Right lobe of liver (tissue), 4 donors: ENCODE results near the gene FAM135A.

Experiments used
- CTCF ChIP-seq, 4 donors: fragments of 200-600 bp in 3 of 4; fragments of 450-650 bp in 1 of 4; IDR thresholded peaks; one replicate each; pipeline versions ENCODE4 v1.5.1 to v1.8.0; 2016 to 2022; ENCODE audit warnings: antibody characterized with exemption in 4 of 4, mild to moderate bottlenecking in 2 of 4
- POLR2A ChIP-seq: fragments of 450-650 bp; IDR thresholded peaks from one replicate; pipeline ENCODE4 v1.6.1; 2017; ENCODE audit warnings: antibody characterized with exemption, mild to moderate bottlenecking
- donor health status: DM: no; HTN: no; CAD: no.
- donor health status: DM: no; HTN: no; CAD: no.
- donor health status: DM: no; HTN: yes; CAD: no.

GRCh38 chr6:70390067-70390466, 23.2 kb upstream of the FAM135A start:
- TF ChIP-seq CTCF (IDR thresholded peaks at IDR 0.05) (no peak), POLR2A (no peak)
